Pancreas (tissue), 10 donors: Measurements from ENCODE around the gene CSNK1A1. TPM values are rescaled to one million over a fixed set of nuclear protein-coding genes. Genes with fewer than 3 reads are reported as not detected.

Experiments used
- ATAC-seq, 4 donors: fragments of 200-7000 bp; cut with Tn5 transposase; one replicate each; pipeline versions ENCODE4 v1.8.0 to v1.9.1; 2020; ENCODE audit warnings: mild to moderate bottlenecking in 4 of 4, moderate library complexity in 4 of 4
- DNase-seq, 6 donors: peaks; one replicate each; pipeline ENCODE4 v3.0.0-alpha.2; 2020
- FAIRE-seq: peaks from 2 replicates; lab custom pipeline; 2012; peaks lifted over from hg19 to GRCh38; lab: Jason Lieb, UNC
- H3K27ac ChIP-seq, 4 donors: fragments of 200-600 bp; sonication (generic); 1 replicate in 3 of 4; 2 replicates in 1 of 4; pipeline versions ENCODE4 v1.5.0 to v1.8.0; 2020
- H3K27me3 ChIP-seq, 4 donors: fragments of 200-600 bp; one replicate each; pipeline ENCODE4 v1.8.0; 2021
- H3K36me3 ChIP-seq, 3 donors: fragments of 200-600 bp; sonication (generic) in 1 of 3; one replicate each; pipeline versions ENCODE4 v1.5.0 to v1.8.0; 2020 to 2021
- H3K4me1 ChIP-seq, 3 donors: fragments of 200-600 bp; one replicate each; pipeline ENCODE4 v1.8.0; 2021
- H3K4me3 ChIP-seq, 4 donors: fragments of 200-600 bp; sonication (generic) in 2 of 4; one replicate each; pipeline versions ENCODE4 v1.5.0 to v1.8.0; 2020 to 2021
- H3K9me3 ChIP-seq, 4 donors: fragments of 200-600 bp; one replicate each; pipeline ENCODE4 v1.8.0; 2021
- WGBS, 2 donors: extraction: QIAGEN DNeasy Blood & Tissue Kit; methylation state at CpG; one replicate each; pipeline ENCODE4 v1.1.7; 2013; 5-methylcytosine and 5-hydroxymethylcytosine counted together
- intact Hi-C, 3 donors: fragments of 100-400 bp; cut with DNase I; formaldehyde crosslinking; loops; one replicate each; pipeline versions ENCODE4 v1.11.1 to v1.14.2; 2022
- polyA plus RNA-seq, 2 donors: library from polyadenylated mRNA; stranded (reverse); fragments of 200-250 nt; gene quantifications; one replicate each; pipeline ENCODE4 v1.2.3, GENCODE V29; 2013
- total RNA-seq, 6 donors: library from RNA; stranded (reverse); fragmentation: NEBNext Ultra II Directional in 4 of 6; extraction: Animal tissue kit (Norgen Biotek cat#: 25700) in 4 of 6; gene quantifications; one replicate each; pipeline versions ENCODE4 v1.2.1 to v1.2.4, GENCODE V29; 2021 to 2023
- TF ChIP-seq, protein P1 (sequence below), 4 donors: fragments of 200-600 bp; sonication (generic) in 3 of 4; IDR thresholded peaks; one replicate each; pipeline versions ENCODE4 v1.5.0 to v1.8.0; 2021; ENCODE audit warnings: antibody characterized with exemption in 4 of 4
- donor health status: healthy with polysubstance abuse.
- donor health status: DM: no; HTN: no; CAD: no; lungs with moderate emphysema.
- donor health status: DM: no; HTN: no; CAD: no.
- donor health status: control.
- donor health status: control.
- donor health status: Bipolar disorder and iron deficiency.
- donor health status: DM: yes; HTN: yes; CAD: no.
- donor health status: DM: no; HTN: no; CAD: no.
- donor health status: DM: no; HTN: no; CAD: no.
- donor health status: DM: yes; HTN: yes; CAD: no.

Gene CSNK1A1
- total and polyA plus RNA-seq, 8 donors, result 23.0 to 98.1 (median 74.1) TPM

DNA sequence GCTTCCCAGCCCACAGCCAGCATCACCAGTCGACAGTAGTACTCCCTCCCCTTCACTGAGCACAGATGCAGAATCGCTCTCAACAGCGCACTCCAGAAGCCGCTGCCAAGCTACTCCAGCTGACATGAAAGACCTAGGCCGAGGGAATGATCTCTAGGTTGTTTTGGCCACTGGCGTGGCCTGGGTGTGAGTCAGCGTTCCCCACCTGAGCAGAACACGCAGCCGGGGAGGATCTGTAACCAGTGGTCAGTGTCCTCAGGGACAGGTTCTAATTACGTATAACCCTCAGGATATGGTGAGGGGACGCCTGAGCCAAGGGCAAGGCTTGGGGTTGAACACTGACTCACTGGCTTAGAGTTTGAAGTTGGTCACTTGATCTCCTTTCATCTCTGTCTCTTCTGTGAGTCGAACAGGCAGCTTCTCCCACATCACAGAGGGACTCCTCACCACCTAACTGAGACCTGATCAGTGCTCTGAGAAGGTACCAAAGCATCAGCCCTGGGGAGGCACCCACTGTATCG, 95.3 kb downstream of the CSNK1A1 start:
- DNase-seq, result no peak
- Histone ChIP-seq H3K4me1 (peaks cover 3 to 23% (median 11%) of the 10 kb centered on the region in 3 donors), H3K27me3 (no peaks in the 10 kb centered on the region), H3K36me3 (no peaks in the 10 kb centered on the region), H3K4me3 (no peak overlapping the region), H3K9me3 (no peaks in the 10 kb centered on the region), H3K27ac (no peak overlapping the region)
- ATAC-seq, result peak in 1 of 4 donors; percentile 4
- TF ChIP-seq, protein P1, sequence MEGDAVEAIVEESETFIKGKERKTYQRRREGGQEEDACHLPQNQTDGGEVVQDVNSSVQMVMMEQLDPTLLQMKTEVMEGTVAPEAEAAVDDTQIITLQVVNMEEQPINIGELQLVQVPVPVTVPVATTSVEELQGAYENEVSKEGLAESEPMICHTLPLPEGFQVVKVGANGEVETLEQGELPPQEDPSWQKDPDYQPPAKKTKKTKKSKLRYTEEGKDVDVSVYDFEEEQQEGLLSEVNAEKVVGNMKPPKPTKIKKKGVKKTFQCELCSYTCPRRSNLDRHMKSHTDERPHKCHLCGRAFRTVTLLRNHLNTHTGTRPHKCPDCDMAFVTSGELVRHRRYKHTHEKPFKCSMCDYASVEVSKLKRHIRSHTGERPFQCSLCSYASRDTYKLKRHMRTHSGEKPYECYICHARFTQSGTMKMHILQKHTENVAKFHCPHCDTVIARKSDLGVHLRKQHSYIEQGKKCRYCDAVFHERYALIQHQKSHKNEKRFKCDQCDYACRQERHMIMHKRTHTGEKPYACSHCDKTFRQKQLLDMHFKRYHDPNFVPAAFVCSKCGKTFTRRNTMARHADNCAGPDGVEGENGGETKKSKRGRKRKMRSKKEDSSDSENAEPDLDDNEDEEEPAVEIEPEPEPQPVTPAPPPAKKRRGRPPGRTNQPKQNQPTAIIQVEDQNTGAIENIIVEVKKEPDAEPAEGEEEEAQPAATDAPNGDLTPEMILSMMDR (IDR thresholded peaks at IDR 0.05), result no peak
- intact Hi-C loops, result no loop called here
- no peak for FAIRE-seq
- 86 to 87% methylated on average over 13 of the region's 13 CpGs for WGBS, 2 donors

GRCh38 chr5:149453618-149454415, 97.4 kb downstream of the CSNK1A1 start:
- FAIRE-seq (no peak), ATAC-seq (peak; percentile 7 to 31 (median 21)), DNase-seq (peak in 1 of 6 donors; percentile 35)
- TF ChIP-seq, protein P1 (IDR thresholded peaks at IDR 0.05), result no peak
- 52 to 64% methylated on average over 10 of the region's 10 CpGs for WGBS, 2 donors
- Histone ChIP-seq H3K27me3 (no peaks in the 10 kb centered on the region), H3K4me3 (no peak overlapping the region), H3K4me1 (peaks cover 3 to 23% (median 11%) of the 10 kb centered on the region in 3 donors), H3K36me3 (no peaks in the 10 kb centered on the region), H3K27ac (peak overlapping the region in 2 of 4 donors; percentile 20 to 64), H3K9me3 (no peaks in the 10 kb centered on the region)
- intact Hi-C loops, result no loop called here

- Histone ChIP-seq H3K27me3 (no peaks in the 10 kb centered on the region), H3K4me3 (no peak overlapping the region), H3K27ac (peak overlapping the region in 3 of 4 donors; percentile 20 to 64 (median 58)), H3K9me3 (no peaks in the 10 kb centered on the region), H3K4me1 (peaks cover 3 to 23% (median 11%) of the 10 kb centered on the region in 3 donors), H3K36me3 (no peaks in the 10 kb centered on the region)
- intact Hi-C loops, result no loop called here
- FAIRE-seq (no peak), ATAC-seq (peak in 3 of 4 donors; percentile 8 to 23 (median 15)), DNase-seq (peak in 1 of 6 donors; percentile 53)
- WGBS, 2 donors, result 87 to 88% methylated on average over 16 of the region's 16 CpGs
- TF ChIP-seq, protein P1 (IDR thresholded peaks at IDR 0.05), result no peak
These were observed 98.3 kb downstream of the CSNK1A1 start for GRCh38 chr5:149452665-149453617.

DNA sequence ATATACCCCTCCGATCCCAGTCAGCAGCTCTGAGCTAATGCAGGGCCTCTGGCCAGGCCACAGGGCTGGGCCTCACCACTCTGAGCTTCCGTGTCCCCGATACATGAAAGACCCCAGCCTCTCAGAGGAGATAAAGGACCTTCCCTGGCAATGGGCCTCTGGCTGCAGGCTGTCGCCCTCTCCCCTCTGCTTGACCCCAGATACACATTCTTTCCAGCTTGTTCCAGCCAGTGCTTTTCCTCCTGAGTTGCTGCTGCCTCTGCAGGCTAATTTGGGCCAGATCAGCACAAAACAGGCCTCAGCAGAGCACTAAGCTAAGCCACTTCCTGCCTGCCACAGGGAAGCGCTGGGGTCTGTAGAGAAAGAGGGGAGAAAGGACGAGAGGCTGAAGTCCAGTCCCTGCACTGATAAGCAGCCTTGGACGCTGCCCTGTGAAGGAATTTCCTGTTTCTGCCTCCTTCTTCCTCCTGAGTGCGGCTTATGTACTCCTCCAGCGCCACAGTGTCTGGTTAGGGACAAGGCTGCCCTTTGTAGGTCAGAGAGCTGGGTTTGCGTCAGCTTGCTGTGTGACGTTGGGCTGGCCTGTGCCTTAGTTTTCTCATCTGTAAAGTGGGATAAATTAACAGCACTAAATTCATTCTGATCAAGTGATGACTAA, 99.1 kb downstream of the CSNK1A1 start:
- Histone ChIP-seq H3K4me3 (no peak overlapping the region), H3K27ac (peak overlapping the region in 3 of 4 donors; percentile 20 to 64 (median 58))
- intact Hi-C loops, result no loop called here

More for the DNA sequence above, 99.1 kb downstream of the CSNK1A1 start:
- H3K36me3 ChIP-seq, result no peaks in the 10 kb centered on the region
- H3K9me3 ChIP-seq, result no peaks in the 10 kb centered on the region
- H3K4me1 ChIP-seq, result peaks cover 3 to 23% (median 11%) of the 10 kb centered on the region in 3 donors
- DNase-seq (peak in 3 of 6 donors; percentile 13 to 43 (median 42)), ATAC-seq (peak; percentile 62 to 71 (median 71)), FAIRE-seq (no peak)
- WGBS, 2 donors, result 41 to 47% methylated on average over 11 of the region's 11 CpGs
- no peaks in the 10 kb centered on the region for H3K27me3 ChIP-seq
- TF ChIP-seq, protein P1 (IDR thresholded peaks at IDR 0.05), result no peak
